Superior temporal gyrus (tissue), 1 donor: Measurements from ENCODE around the gene RIPK3.
"Not testable (repeated sequence)": the region's sequence is repeated elsewhere in the genome, so short reads cannot be mapped to it uniquely, and the experiment has no call there.

ENCODE experiments used
- DNase-seq: peaks from one replicate; pipeline ENCODE4 v3.0.0-alpha.2; 2016; ENCODE audit errors: extremely low spot score

The RIPK3 gene

GRCh38 chr14:24343795-24344660 lies 4.2 kb upstream of the RIPK3 start:
- DNase-seq, result no peak

GRCh38 chr14:24342889-24343288 lies 3.1 kb upstream of the RIPK3 start:
- DNase-seq, result no peak

DNA sequence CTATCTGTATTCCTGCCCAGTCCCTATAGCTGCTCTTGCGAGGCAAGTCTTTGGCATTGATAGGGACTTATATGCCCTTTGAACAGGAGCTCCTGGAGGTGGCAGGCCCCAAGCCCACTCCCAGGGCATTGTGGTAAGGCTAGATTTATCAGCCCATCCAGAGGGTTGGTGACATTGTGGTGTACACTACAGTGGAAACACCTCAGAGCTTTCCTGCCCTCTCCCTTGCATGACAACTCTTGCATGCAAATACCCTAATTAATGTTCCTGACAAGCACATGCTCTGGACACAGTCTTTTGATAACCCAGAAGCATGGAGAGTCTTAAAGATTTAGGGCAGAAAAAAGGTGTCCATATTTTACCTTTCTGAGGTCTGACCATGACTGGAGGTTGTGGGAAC lies 815 bp upstream of the RIPK3 start:
- no peak for DNase-seq

DNA sequence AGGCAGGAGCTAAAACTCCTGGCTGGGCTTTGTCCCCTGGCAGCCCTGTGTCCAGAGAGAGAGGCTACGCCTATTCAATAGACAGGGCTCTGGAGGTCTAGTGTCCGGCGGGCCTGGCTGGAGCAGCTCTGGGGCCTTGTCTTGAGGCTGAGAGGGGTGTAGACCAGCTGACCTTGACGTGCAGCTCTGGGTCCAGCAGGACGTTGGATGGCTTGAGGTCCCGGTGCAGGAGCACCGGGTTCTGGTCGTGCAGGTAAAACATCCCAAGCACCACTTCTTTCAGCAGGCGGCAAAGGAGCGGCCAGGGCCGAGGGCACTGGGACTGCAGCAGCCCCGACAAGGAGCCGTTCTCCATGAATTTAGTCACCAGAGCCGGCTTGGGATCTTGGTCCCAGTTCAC lies 948 bp downstream of the RIPK3 start:
- DNase-seq, result no peak

- no peak for DNase-seq
These were observed 2.0 kb downstream of the RIPK3 start for GRCh38 chr14:24337824-24338175.

GRCh38 chr14:24337144-24337823 lies 2.5 kb downstream of the RIPK3 start:
- no peak for DNase-seq

DNA sequence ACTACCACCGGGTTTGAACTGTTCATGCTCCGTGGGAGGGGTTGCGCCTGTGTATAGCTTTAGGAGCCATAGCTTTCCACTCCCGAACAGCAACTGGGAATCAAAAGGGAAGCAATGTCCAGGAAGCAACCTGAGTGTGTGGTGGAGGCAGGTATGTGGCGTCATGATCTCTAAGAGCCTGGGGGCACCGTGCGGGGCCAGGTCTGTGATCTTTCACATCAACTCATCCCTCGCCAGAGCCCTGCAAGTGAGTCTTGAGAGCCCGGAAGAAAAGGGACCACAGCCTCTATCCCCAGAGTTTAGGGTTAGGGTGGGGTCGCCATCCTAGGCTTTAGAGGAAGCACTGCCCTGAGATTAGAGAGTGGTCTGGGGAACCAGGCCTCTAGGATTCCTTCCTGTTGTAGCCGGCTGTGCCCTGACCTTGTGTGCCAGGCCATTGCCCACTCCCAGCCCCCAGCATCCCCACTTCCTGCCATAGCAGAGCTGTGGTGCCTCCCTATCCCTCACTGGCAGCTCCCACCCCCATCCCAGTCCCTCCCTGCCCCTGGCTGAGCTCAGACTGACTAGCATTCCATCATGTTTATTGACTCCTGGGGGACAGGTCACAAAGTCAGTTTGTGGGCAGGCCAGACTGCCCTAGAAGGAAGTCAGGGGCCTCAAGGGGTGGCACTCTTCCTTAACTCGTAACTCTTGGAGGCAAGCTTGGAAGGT lies 4.2 kb downstream of the RIPK3 start:
- DNase-seq, result no peak

DNA sequence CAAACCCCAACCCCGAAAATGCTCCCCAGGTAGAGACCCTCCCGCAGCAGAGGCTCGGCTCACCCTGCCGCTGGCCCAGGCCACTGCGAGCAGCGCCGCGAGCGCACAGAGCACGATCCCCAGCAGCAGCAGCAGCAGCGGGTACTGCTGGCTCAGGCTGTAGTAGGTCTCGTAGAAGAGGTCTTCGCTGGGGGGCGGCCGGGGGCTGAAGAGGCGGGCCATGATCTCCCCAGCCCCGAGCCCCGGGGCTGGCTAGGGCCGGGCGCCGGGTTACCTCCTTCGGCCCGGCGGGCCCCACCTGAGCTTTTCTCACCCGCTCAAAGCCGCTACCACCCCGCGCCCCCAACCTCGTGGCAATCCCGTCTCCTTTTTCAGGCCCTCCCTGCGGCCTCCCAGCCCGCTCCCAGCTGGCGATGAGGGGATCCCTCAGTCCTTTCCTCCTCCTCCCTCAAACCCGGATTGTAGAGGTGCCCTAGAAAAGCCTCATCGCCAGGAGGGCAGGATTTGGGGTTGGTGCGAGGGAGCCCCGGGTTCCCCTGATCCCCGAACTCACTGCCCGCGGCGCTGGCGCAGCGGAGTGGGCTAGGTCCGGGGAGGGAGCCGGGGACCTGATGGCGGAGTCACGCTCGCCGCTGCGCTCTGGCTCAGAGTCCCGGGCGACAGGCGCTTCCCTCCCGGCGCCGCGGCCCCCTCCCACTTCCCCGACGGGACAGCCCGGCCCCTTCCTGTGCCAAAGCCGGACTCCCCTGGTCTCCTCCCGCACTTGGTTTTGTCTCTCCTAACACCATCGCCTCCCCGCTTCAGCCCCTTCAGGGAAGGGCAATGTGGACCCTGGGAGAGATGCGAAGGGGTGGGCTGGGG lies 5.1 kb downstream of the RIPK3 start, which contains the start of gene ADCY4:
ADCY4 (minus strand) TSS at position 641 of the 861 bp plus-strand sequence; CDS start at position 222, 419 bp downstream.
- DNase-seq, result no peak

DNA sequence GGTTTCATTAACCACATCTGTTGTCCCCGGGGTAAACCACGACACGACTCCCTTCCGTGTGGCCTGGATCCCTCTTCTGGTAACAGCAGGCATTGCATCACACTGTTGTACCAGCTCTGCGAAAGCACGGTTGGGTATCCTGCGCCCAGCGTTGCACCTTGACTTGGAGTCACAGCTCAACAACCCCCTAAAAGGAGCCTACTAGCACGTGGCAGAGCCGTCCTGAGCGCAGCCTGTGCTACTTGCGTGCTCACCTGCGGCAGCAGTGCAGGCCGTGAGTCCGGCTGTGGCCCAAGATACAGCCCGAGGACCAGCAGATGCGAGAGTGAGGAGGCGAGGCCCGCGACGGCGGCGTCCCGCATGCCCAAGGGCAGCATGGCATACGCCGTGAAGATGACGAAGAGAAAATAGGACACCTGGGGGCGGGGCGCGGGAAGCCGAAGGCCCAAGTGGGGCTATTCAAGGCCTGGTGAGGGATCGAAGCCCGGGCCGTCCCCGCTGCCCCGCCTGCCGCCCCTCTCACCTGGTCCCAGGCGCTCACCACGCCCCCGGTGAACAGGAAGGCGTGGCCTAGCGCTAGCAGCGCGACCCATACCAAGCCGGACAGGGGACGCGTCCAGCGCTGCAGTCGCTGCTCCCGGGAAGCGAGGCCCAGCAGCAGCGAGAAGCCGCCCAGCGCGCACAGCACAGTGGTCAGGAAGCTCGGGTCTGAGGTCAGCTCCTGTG lies 7.4 kb downstream of the RIPK3 start:
- DNase-seq, result peak; percentile 73

DNA sequence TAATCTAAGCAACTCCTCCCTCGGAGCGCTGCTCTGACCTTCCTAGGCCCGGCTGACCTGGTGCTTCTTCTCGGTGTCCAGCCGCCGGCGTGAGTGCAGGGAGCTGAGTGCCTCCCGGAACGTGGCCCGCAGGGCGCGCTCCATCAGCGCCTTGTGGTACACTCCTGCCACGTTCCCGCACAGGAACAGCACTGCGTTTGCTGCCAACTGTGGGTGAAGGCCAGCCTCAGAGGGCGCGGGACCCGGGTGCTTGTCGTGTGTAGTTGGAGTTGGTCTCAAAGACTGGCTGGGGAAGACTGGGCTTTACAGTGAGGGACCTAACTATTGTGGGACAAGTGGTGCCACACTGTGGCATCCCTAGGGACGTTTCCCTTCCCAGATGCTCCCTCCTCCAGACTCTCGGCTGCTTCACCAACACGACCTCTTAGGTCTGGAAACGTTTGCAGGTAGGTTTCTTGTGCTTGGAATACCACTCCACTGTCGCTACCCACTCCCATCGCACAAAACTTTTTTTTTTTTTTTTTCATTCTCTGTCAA lies 8.0 kb downstream of the RIPK3 start:
- no peak for DNase-seq

GRCh38 chr14:24330973-24331674 lies 8.7 kb downstream of the RIPK3 start:
- DNase-seq, result no peak

DNA sequence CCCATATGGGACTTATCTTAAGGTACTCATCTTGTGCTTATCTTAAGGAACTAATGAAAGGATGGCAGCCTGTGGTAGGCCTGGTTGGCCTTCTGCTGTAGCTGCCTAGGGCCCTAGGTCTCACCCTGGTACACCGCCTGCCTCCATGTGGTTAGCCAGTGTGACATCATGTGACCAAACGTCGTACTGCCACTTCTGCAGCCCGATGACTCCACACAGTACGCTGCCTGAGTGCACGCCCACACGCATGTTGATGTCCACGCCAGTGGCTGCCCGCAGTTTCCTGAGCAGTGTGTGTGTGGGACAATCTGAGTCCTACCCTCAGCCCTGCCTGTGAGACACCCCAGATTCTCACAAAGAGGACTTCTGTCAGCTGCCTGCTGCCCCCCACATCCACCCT lies 10.1 kb downstream of the RIPK3 start:
- no peak for DNase-seq

- no peak for DNase-seq
These were observed 10.6 kb downstream of the RIPK3 start for GRCh38 chr14:24329073-24329663.

GRCh38 chr14:24327914-24328313 lies 11.9 kb downstream of the RIPK3 start:
- not testable (repeated sequence) for DNase-seq

DNA sequence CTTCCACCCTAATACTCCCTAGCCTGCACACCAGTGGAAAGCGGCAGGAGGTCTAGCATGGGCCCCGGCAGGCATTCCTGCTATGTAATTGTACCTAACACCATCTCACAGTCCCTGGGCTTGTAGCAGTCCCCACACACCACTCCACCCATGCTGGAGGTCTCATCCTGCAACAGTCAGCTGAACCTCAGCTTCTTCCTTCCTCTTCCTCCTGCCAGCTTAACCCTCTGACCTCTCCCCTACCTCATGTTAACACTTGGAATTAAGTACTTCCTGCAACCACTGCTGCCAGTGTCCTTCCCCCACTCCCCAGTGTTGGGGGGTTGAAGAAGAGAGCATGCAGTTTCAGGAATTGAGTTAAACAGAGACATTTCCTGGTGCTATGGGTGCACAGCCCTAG lies 12.5 kb downstream of the RIPK3 start:
- no peak for DNase-seq

DNA sequence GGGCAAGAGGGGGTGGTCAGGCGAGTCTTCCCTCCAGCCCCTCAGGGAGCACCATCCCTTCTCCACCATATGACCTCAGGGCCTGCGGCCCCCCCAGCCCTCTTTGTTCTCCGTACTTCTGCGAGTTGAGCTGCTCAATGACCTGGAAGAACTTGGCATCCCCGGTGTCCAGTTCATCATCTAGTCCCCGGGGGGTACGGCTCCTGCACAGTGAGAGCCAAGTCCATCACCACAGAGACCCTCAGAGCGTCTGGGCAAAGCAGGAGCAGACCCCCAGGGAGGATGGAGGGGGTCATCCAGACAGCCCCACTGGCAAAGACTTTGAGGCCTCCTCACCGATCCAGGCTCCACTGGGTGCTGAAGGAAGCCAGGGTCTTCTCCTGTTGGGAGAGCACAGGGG lies 13.8 kb downstream of the RIPK3 start:
- no peak for DNase-seq

GRCh38 chr14:24325041-24325530 lies 14.7 kb downstream of the RIPK3 start:
- no peak for DNase-seq

DNA sequence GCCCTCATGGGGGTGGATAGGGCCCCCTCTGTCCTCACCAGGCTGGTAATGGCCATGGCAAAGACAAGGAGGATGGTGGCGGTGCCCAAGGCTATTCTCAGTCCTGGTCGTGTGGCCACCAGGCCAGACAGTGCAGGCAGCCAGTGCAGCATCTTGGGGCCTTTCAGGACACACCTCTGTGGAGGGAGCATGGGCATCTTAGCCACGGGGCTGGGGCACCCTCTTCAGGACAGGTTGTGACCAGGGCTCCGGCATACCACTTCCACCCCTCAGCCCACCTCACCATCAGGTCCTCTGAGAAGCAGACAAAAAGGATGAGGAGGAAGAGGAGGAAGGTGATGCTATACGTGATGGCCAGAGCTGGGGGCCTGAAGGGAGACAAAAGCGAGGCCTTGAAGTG lies 15.8 kb downstream of the RIPK3 start:
- no peak for DNase-seq

DNA sequence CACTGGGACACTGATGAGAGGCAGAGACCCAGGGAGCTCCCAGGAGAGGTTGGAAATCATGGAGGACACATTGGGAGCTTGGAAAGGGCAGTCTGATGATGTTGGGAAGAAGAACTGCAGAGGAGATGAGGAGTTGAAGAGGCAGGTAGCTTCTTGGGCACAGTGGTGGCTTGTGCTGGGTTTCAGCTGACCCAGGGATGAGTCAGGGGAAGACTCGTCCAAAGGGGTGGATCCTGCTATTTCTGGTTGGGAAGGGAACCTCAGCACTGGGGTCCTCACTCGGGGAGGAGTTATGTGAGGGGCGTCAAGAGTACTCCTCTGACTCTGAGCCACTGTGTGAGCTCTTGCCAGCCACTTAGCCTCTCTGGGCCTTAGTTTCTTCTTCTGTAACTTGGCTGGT lies 16.4 kb downstream of the RIPK3 start:
- DNase-seq, result no peak
